T-helper 1 cell treated with Interleukin-12 subunit alpha and Interleukin-12 subunit beta and Interleukin-4 antibody, amounts not matched to agents 30 μg/mL and 1 μg/mL, for 36 hours (primary cell): ENCODE results near the gene BOK.

Source experiments
- H3K27ac Mint-ChIP-seq: one replicate; pipeline ENCODE4 v1.8.0; 2021; ENCODE audit warnings: mild to moderate bottlenecking, mixed read lengths
- H3K27me3 Mint-ChIP-seq: one replicate; pipeline ENCODE4 v1.8.0; 2021; ENCODE audit warnings: low read depth, mixed read lengths
- H3K36me3 Mint-ChIP-seq: one replicate; pipeline ENCODE4 v1.8.0; 2021; ENCODE audit warnings: low read depth, mixed read lengths
- H3K4me1 Mint-ChIP-seq: one replicate; pipeline ENCODE4 v1.8.0; 2021; ENCODE audit warnings: low read depth, mixed read lengths
- H3K4me3 Mint-ChIP-seq: one replicate; pipeline ENCODE4 v1.8.0; 2021; ENCODE audit warnings: mild to moderate bottlenecking, moderate library complexity, mixed read lengths
- H3K9me3 Mint-ChIP-seq: one replicate; pipeline ENCODE4 v1.8.0; 2021; ENCODE audit warnings: mixed read lengths

BOK gene

GRCh38 chr2:241620419-241620769 lies 61.8 kb downstream of the BOK start:
- Mint-ChIP-seq H3K27me3 (no peaks in the 10 kb centered on the region), H3K36me3 (peaks cover 10% of the 10 kb centered on the region), H3K4me3 (no peak overlapping the region), H3K4me1 (peaks cover 24% of the 10 kb centered on the region), H3K27ac (peak overlapping the region; percentile 54), H3K9me3 (no peaks in the 10 kb centered on the region)
